Naive thymus-derived CD4-positive, alpha-beta T cell (primary cell): ENCODE results near the gene JPT2. TPM values are rescaled to one million over a fixed set of nuclear protein-coding genes. Genes with fewer than 3 reads are reported as not detected.
"Not testable (repeated sequence)": the region's sequence is repeated elsewhere in the genome, so short reads cannot be mapped to it uniquely, and the experiment has no call there.

ENCODE experiments used
- ATAC-seq: fragments of 150-1000 bp; cut with Tn5 transposase; 2 replicates; pipeline ENCODE4 v1.10.0; 2021; ENCODE audit warnings: mild to moderate bottlenecking, moderate library complexity
- CTCF ChIA-PET: fragments of 350-600 bp; sonication (Branson Sonifier 250); formaldehyde crosslinking; loops from one replicate; lab custom pipeline; 2021; ENCODE audit warnings: antibody characterized with exemption; lab: Charles Lee
- POLR2A ChIA-PET: fragments of 350-600 bp; sonication (Branson Sonifier 250); formaldehyde crosslinking; loops from one replicate; lab custom pipeline; 2021; ENCODE audit warnings: antibody characterized with exemption, inconsistent platforms; lab: Charles Lee
- DNase-seq, 9 donors: peaks; one replicate each; pipeline versions ENCODE4 v3.0.0 to v3.0.0-alpha.2; 2020 to 2022; ENCODE audit warnings: mixed read lengths in 1 of 9
- H3K27ac ChIP-seq: one replicate; pipeline ENCODE4 v1.7.0; 2013; ENCODE audit warnings: mild to moderate bottlenecking, low read depth, low read length, moderate library complexity
- H3K27me3 ChIP-seq, 2 donors: one replicate each; pipeline ENCODE4 v1.7.0; 2013; ENCODE audit warnings: low read length in 2 of 2, mild to moderate bottlenecking in 2 of 2, moderate library complexity in 2 of 2; ENCODE audit not compliant: control insufficient read depth in 2 of 2, insufficient read depth in 2 of 2
- H3K36me3 ChIP-seq, 3 experiments: 1 replicate in 2 of 3; 2 replicates in 1 of 3; pipeline ENCODE4 v1.7.0; 2013; ENCODE audit warnings: low read length in 3 of 3, mild to moderate bottlenecking in 3 of 3, moderate library complexity in 1 of 3; ENCODE audit not compliant: insufficient read depth in 3 of 3, control insufficient read depth in 2 of 3
- H3K4me1 ChIP-seq, 2 donors: one replicate each; pipeline ENCODE4 v1.7.0; 2013; ENCODE audit warnings: low read length in 2 of 2, mild to moderate bottlenecking in 2 of 2, moderate library complexity in 1 of 2; ENCODE audit not compliant: control insufficient read depth in 2 of 2, insufficient read depth in 2 of 2
- H3K4me3 ChIP-seq: 2 replicates; pipeline ENCODE4 v1.7.0; 2013; ENCODE audit warnings: mild to moderate bottlenecking, low read length
- H3K9me3 ChIP-seq, 3 experiments: 1 replicate in 2 of 3; 2 replicates in 1 of 3; pipeline ENCODE4 v1.7.0; 2013; ENCODE audit warnings: low read length in 3 of 3; ENCODE audit not compliant: control insufficient read depth in 2 of 3
- H3K27ac Mint-ChIP-seq, 9 donors: one replicate each; pipeline ENCODE4 v1.8.0; 2020 to 2022; ENCODE audit warnings: mixed read lengths in 9 of 9, mild to moderate bottlenecking in 8 of 9, moderate library complexity in 5 of 9, inconsistent platforms in 2 of 9
- H3K27me3 Mint-ChIP-seq, 5 donors: one replicate each; pipeline ENCODE4 v1.8.0; 2021 to 2022; ENCODE audit warnings: mixed read lengths in 5 of 5, mild to moderate bottlenecking in 1 of 5
- H3K36me3 Mint-ChIP-seq, 5 donors: one replicate each; pipeline ENCODE4 v1.8.0; 2020 to 2022; ENCODE audit warnings: mixed read lengths in 5 of 5, mild to moderate bottlenecking in 3 of 5, inconsistent platforms in 1 of 5
- H3K4me1 Mint-ChIP-seq, 7 donors: one replicate each; pipeline ENCODE4 v1.8.0; 2020 to 2022; ENCODE audit warnings: mixed read lengths in 7 of 7, mild to moderate bottlenecking in 3 of 7, inconsistent platforms in 1 of 7
- H3K4me3 Mint-ChIP-seq, 10 donors: one replicate each; pipeline ENCODE4 v1.8.0; 2020 to 2022; ENCODE audit warnings: mild to moderate bottlenecking in 10 of 10, mixed read lengths in 10 of 10, moderate library complexity in 6 of 10, inconsistent platforms in 2 of 10
- H3K9me3 Mint-ChIP-seq, 11 donors: one replicate each; pipeline ENCODE4 v1.8.0; 2020 to 2022; ENCODE audit warnings: mixed read lengths in 11 of 11, mild to moderate bottlenecking in 4 of 11, inconsistent platforms in 1 of 11, moderate library complexity in 1 of 11
- intact Hi-C, 2 donors: fragments of 100-400 bp; cut with micrococcal nuclease; formaldehyde crosslinking; loops; one replicate each; pipeline ENCODE4 v1.15.1; 2023
- polyA plus RNA-seq, 2 donors: library from polyadenylated mRNA; unstranded; fragments of 300-500 nt; fragmentation: Illumina TruSeq; gene quantifications; one replicate each; pipeline ENCODE4 v1.2.3, GENCODE V29; 2021
- total RNA-seq, 6 experiments: library from RNA in 5 of 6; stranded (reverse) in 5 of 6; gene quantifications; 1 replicate in 5 of 6; 2 replicates in 1 of 6; pipeline ENCODE4 v1.2.3 and lab custom pipeline; 2021 to 2026

The JPT2 gene
- total and polyA plus RNA-seq, 7 experiments from 2014 or later: 12.6 to 67.2 (median 17.5) TPM

GRCh38 chr16:1698680-1699079, 20.6 kb downstream of the JPT2 start:
- Histone ChIP-seq H3K4me3 (no peak overlapping the region), H3K27ac (no peak overlapping the region), H3K4me1 (no peaks in the 10 kb centered on the region), H3K9me3 (no peaks in the 10 kb centered on the region), H3K27me3 (no peaks in the 10 kb centered on the region), H3K36me3 (peaks cover 0 to 68% (median 0%) of the 10 kb centered on the region in 3 experiments)
- Mint-ChIP-seq H3K36me3 (peaks cover under 1 to 26% (median 8%) of the 10 kb centered on the region in 5 donors), H3K27me3 (no peaks in the 10 kb centered on the region), H3K4me3 (no peak overlapping the region), H3K27ac (no peak overlapping the region), H3K4me1 (peaks cover 0 to 7% (median 0%) of the 10 kb centered on the region in 7 donors), H3K9me3 (no peaks in the 10 kb centered on the region)
- intact Hi-C loops: no loop called here
- CTCF ChIA-PET: interaction anchor here (0.6 kb wide), 1 partner anchor 51 kb away, joined by 3 read pairs; no protein-coding TSS in a partner anchor
- DNase-seq (no peak), ATAC-seq (no peak)
- POLR2A ChIA-PET: no interaction called here

GRCh38 chr16:1700246-1700645, 22.2 kb downstream of the JPT2 start:
- DNase-seq (no peak), ATAC-seq (no peak)
- Mint-ChIP-seq H3K36me3 (peaks cover 0 to 20% (median 4%) of the 10 kb centered on the region in 5 donors), H3K27ac (no peak overlapping the region), H3K27me3 (no peaks in the 10 kb centered on the region), H3K4me1 (peaks cover 0 to 16% (median under 1%) of the 10 kb centered on the region in 7 donors), H3K9me3 (peaks cover 0 to under 1% (median 0%) of the 10 kb centered on the region in 11 donors), H3K4me3 (no peak overlapping the region)
- CTCF ChIA-PET: interaction anchor here (0.7 kb wide), 1 partner anchor 271 kb away, joined by 3 read pairs; no protein-coding TSS in a partner anchor
- H3K27ac ChIP-seq: no peak overlapping the region
- no peaks in the 10 kb centered on the region for H3K27me3 ChIP-seq
- H3K4me1 ChIP-seq: peaks cover 0 to 4% of the 10 kb centered on the region in 2 donors
- intact Hi-C loops: loop anchor here (10.0 kb wide), 3 partner anchors 205 to 275 kb away; partner anchors contain the start of genes MSRB1 (in 1 of the 2), TELO2 (in 1 of the 2) and UQCC4 (in 1 of the 2)
- peaks cover 0 to 62% (median 0%) of the 10 kb centered on the region in 3 experiments for H3K36me3 ChIP-seq
- no peak overlapping the region for H3K4me3 ChIP-seq
- POLR2A ChIA-PET: no interaction called here
- H3K9me3 ChIP-seq: no peaks in the 10 kb centered on the region

- H3K27ac ChIP-seq: no peak overlapping the region
- Mint-ChIP-seq H3K27me3 (no peaks in the 10 kb centered on the region), H3K36me3 (peaks cover 0 to 20% (median 4%) of the 10 kb centered on the region in 5 donors), H3K9me3 (peaks cover 0 to 5% (median 0%) of the 10 kb centered on the region in 11 donors), H3K27ac (peak overlapping the region in 4 of 9 donors; percentile 17 to 76 (median 31)), H3K4me3 (no peak overlapping the region), H3K4me1 (peaks cover 0 to 21% (median 4%) of the 10 kb centered on the region in 7 donors)
- DNase-seq: no peak
- H3K4me1 ChIP-seq: peaks cover 0 to 4% of the 10 kb centered on the region in 2 donors
- intact Hi-C loops: loop anchor here (10.0 kb wide), 3 partner anchors 207 to 277 kb away; partner anchors contain the start of genes MSRB1 (in 1 of the 2), TELO2 (in 1 of the 2) and UQCC4 (in 1 of the 2)
- no peak for ATAC-seq
- CTCF ChIA-PET: interaction anchor here (0.7 to 0.9 kb wide), 4 partner anchors 24 to 162 kb away, joined by 3 to 6 read pairs (median 4); partner anchors contain the start of gene JPT2
- no peak overlapping the region for H3K4me3 ChIP-seq
- H3K9me3 ChIP-seq: no peaks in the 10 kb centered on the region
- H3K27me3 ChIP-seq: no peaks in the 10 kb centered on the region
- POLR2A ChIA-PET: interaction anchor here (1.0 kb wide), 1 partner anchor 168 kb away, joined by 3 read pairs; the partner anchor contains the start of gene TMEM204
- peaks cover 0 to 64% (median 0%) of the 10 kb centered on the region in 3 experiments for H3K36me3 ChIP-seq
These were observed 23.3 kb downstream of the JPT2 start for GRCh38 chr16:1701216-1701878.

GRCh38 chr16:1705324-1705687, 27.2 kb downstream of the JPT2 start:
- peaks cover 0 to 28% (median 0%) of the 10 kb centered on the region in 3 experiments for H3K36me3 ChIP-seq
- H3K27ac ChIP-seq: peak overlapping the region; percentile 96
- H3K9me3 ChIP-seq, H3K9me3 Mint-ChIP-seq, H3K27me3 ChIP-seq, H3K27me3 Mint-ChIP-seq, H3K36me3 Mint-ChIP-seq: not testable (repeated sequence)
- H3K4me1 ChIP-seq: peaks cover 18 to 25% of the 10 kb centered on the region in 2 donors
- ATAC-seq: peak; percentile 33
- Mint-ChIP-seq H3K4me1 (peaks cover 0 to 43% (median 29%) of the 10 kb centered on the region in 7 donors), H3K4me3 (peak overlapping the region; percentile 95 to 100 (median 98)), H3K27ac (peak overlapping the region; percentile 95 to 99 (median 97))
- peak overlapping the region; percentile 98 for H3K4me3 ChIP-seq
- DNase-seq: peak in 2 of 9 donors; percentile 15 to 47
- intact Hi-C loops: loop anchor here (1.0 to 10.0 kb wide), 7 partner anchors 27 to 363 kb away; partner anchors contain the start of genes FAHD1 (in 1 of the 2), HAGH (in 1 of the 2), JPT2 (in 1 of the 2) and MSRB1 (in 1 of the 2)
- POLR2A ChIA-PET: interaction anchor here (0.8 to 3.2 kb wide), 17 partner anchors 13 to 827 kb away, joined by 3 to 27 read pairs (median 7); partner anchors contain the start of genes CRAMP1, EME2, IFT140 and JPT2
- CTCF ChIA-PET: interaction anchor here (0.6 to 2.9 kb wide), 9 partner anchors 27 to 1080 kb away, joined by 3 to 11 read pairs (median 3); partner anchors contain the start of genes FAHD1, HAGH, JPT2 and NUBP2

GRCh38 chr16:1705688-1706385, 27.8 kb downstream of the JPT2 start, which contains the start of gene MAPK8IP3:
Gene MAPK8IP3, plus strand, starts transcription at chr16:1706195. Its CDS starts 145 bp downstream, at chr16:1706340.
- H3K36me3 ChIP-seq: peaks cover 0 to 23% (median 0%) of the 10 kb centered on the region in 3 experiments
- peaks cover 18 to 25% of the 10 kb centered on the region in 2 donors for H3K4me1 ChIP-seq

More at GRCh38 chr16:1705688-1706385, 27.8 kb downstream of the JPT2 start, which contains the start of gene MAPK8IP3:
- H3K27ac ChIP-seq: peak within 1 kb of the TSS; percentile 96
- no peaks in the 10 kb centered on the region for H3K27me3 Mint-ChIP-seq
- no peaks in the 10 kb centered on the region for H3K9me3 ChIP-seq
- H3K27ac Mint-ChIP-seq: peak within 1 kb of the TSS; percentile 95 to 99 (median 97)
- CTCF ChIA-PET: interaction anchor here (0.6 to 2.9 kb wide), 11 partner anchors 12 to 1080 kb away, joined by 3 to 11 read pairs (median 3); partner anchors contain the start of genes FAHD1, HAGH, JPT2 and NUBP2
- peak within 1 kb of the TSS; percentile 95 to 100 (median 98) for H3K4me3 Mint-ChIP-seq
- H3K9me3 Mint-ChIP-seq: peaks cover 0 to 5% (median 0%) of the 10 kb centered on the region in 11 donors
- peak; percentile 85 to 100 (median 98) for DNase-seq
- POLR2A ChIA-PET: interaction anchor here (0.8 to 3.2 kb wide), 18 partner anchors 13 to 827 kb away, joined by 3 to 27 read pairs (median 6); partner anchors contain the start of genes CRAMP1, EME2, IFT140 and JPT2
- peak; percentile 93 for ATAC-seq
- H3K4me1 Mint-ChIP-seq: peaks cover 0 to 48% (median 32%) of the 10 kb centered on the region in 7 donors
- H3K27me3 ChIP-seq: no peaks in the 10 kb centered on the region
- intact Hi-C loops: loop anchor here (1.0 to 10.0 kb wide), 10 partner anchors 28 to 364 kb away; partner anchors contain the start of genes CRAMP1 (in 2 of the 2), EME2 (in 2 of the 2), IFT140 (in 2 of the 2) and JPT2 (in 2 of the 2)
- peaks cover 0 to 6% (median 0%) of the 10 kb centered on the region in 5 donors for H3K36me3 Mint-ChIP-seq
- peak within 1 kb of the TSS; percentile 98 for H3K4me3 ChIP-seq
